Measurements from ENCODE around the gene TP53BP2. TPM values are rescaled to one million over a fixed set of nuclear protein-coding genes. Genes with fewer than 3 reads are reported as not detected.

TP53BP2 gene
- total and polyA plus RNA-seq, 10 of the 15 experiments (the other 5 are each of a cell fraction or from before 2014, with no cell fraction given): 1.6 to 13.7 (median 5.6) TPM

- TF ChIP-seq IRF5 (IDR thresholded peaks at IDR 0.05; ENCODE audit: borderline replicate concordance): no peak
These were observed 82.5 kb downstream of the TP53BP2 start (continued) for GRCh38 chr1:223763251-223763650.

- CTCF ChIA-PET: interaction anchor here (0.6 to 1.9 kb wide), 3 partner anchors 12 to 290 kb away, joined by 3 to 6 read pairs (median 4); no protein-coding TSS in a partner anchor
- FAIRE-seq: no peak
- no peak for ATAC-seq
These were observed 84.3 kb downstream of the TP53BP2 start for GRCh38 chr1:223761411-223761810.

More at GRCh38 chr1:223761411-223761810, 84.3 kb downstream of the TP53BP2 start:
- Histone ChIP-seq H3K9me3 (replicated peaks; ENCODE audit: control insufficient read depth, insufficient read depth, low read length) (no peaks in the 10 kb centered on the region), H3K9ac (ENCODE audit: control insufficient read depth, insufficient read depth, low read length) (no peak overlapping the region), H4K20me1 (ENCODE audit: control insufficient read depth, insufficient read depth) (no peaks in the 10 kb centered on the region), H3K79me2 (ENCODE audit: control insufficient read depth, insufficient read depth, low read length) (no peaks in the 10 kb centered on the region), H3K27ac (ENCODE audit: control insufficient read depth, insufficient read depth) (no peak overlapping the region), H2AFZ (ENCODE audit: control insufficient read depth, low read depth, low read length) (no peak overlapping the region), H3K4me2 (ENCODE audit: control insufficient read depth, insufficient read depth) (no peak overlapping the region), H3K4me3 (no peak overlapping the region), H3K36me3 (ENCODE audit: control insufficient read depth in 2 of 2, insufficient read depth in 2 of 2, low read length in 1 of 2) (no peaks in the 10 kb centered on the region), H3K27me3 (replicated peaks in 1 of 2; ENCODE audit: control insufficient read depth in 2 of 2, insufficient read depth in 2 of 2, low read length in 1 of 2) (no peaks in the 10 kb centered on the region), H3K4me1 (ENCODE audit: control insufficient read depth, insufficient read depth, low read length) (no peaks in the 10 kb centered on the region)
- in situ Hi-C loops (cut with MboI) (no loop called here), intact Hi-C loops (cut with micrococcal nuclease; ENCODE audit: unreplicated experiment) (no loop called here)
- POLR2A ChIA-PET: no interaction called here
- SMC1A ChIA-PET (ENCODE audit: uncharacterized antibody, unreplicated experiment): no interaction called here
- WGBS (ENCODE audit: insufficient coverage, insufficient replicate concordance, low lambda C conversion rate, missing lambda C conversion rate): 82% methylated on average over 7 of the region's 7 CpGs
- TF ChIP-seq NKRF (conservative IDR thresholded peaks at IDR 0.05): no peak
- no peak for TF ChIP-seq JUND (IDR thresholded peaks at IDR 0.05; ENCODE audit: low read depth, low read length)
- TF ChIP-seq POLR2A (IDR thresholded peaks at IDR 0.05; ENCODE audit: low read depth, low read length): no peak
- no peak for TF ChIP-seq IRF4 (IDR thresholded peaks at IDR 0.05; ENCODE audit: low read depth, low read length)
- TF ChIP-seq MYB (IDR thresholded peaks at IDR 0.05; ENCODE audit: borderline replicate concordance, low read depth, low read length): no peak
- no peak for TF ChIP-seq SIX5 (IDR thresholded peaks at IDR 0.05; ENCODE audit: low read depth, low read length, severe bottlenecking)
- no peak for TF ChIP-seq SUPT20H (IDR thresholded peaks at IDR 0.05; ENCODE audit: borderline replicate concordance, control insufficient read depth, low read depth, low read length)
- no peak for TF ChIP-seq BACH1 (IDR thresholded peaks at IDR 0.05; ENCODE audit: borderline replicate concordance)
- TF ChIP-seq ZBTB11 (CRISPR knock-in tag; IDR thresholded peaks at IDR 0.05): no peak
- no peak for TF ChIP-seq TBL1XR1 (IDR thresholded peaks at IDR 0.05; ENCODE audit: low read depth, low read length)
- TF ChIP-seq LARP7 (IDR thresholded peaks at IDR 0.05): no peak
- TF ChIP-seq TAF1 (IDR thresholded peaks at IDR 0.05; ENCODE audit: borderline replicate concordance, low read depth, low read length): no peak
- TF ChIP-seq ZNF207 (IDR thresholded peaks at IDR 0.05; ENCODE audit: borderline replicate concordance): no peak
- no peak for TF ChIP-seq PBX3 (IDR thresholded peaks at IDR 0.05; ENCODE audit: insufficient replicate concordance, low read depth, low read length)
- no peak for TF ChIP-seq ZNF384 (IDR thresholded peaks at IDR 0.05; ENCODE audit: borderline replicate concordance, low read depth, low read length)
- no TSS peak for BruUV-seq (replicated peaks)
- RAD21 ChIA-PET (ENCODE audit: unreplicated experiment): no interaction called here
- DNase-seq (ENCODE audit: low read depth, low spot score): no peak

Data from GM12878 (cell line).